Measurements from ENCODE around the gene CLIP2. TPM values are rescaled to one million over a fixed set of nuclear protein-coding genes. Genes with fewer than 3 reads are reported as not detected.
"Not testable (repeated sequence)": the region's sequence is repeated elsewhere in the genome, so short reads cannot be mapped to it uniquely, and the experiment has no call there.

The CLIP2 gene
- total RNA-seq, 1 donor from 2014 or later: 24.3 TPM

DNA sequence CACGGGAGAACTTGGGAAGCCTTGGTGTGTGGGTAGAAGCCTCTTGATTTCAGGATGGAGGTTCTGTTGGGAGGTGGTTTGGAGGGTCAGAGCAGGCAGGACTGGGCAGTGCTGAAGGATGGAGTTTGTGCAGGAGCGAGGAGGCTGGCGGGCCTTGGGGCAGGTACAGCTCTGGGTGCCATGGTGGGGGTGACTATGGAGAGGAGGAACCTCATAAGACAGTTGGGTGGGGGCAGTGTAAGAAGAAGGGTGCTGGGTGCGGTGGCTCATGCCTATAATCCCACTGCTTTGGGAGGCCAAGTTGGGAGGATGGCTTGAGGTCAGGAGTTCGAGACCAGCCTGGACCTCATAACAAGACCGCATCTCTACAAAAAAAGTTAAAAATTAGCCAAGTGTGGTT, 109.8 kb downstream of the CLIP2 start:
- TF ChIP-seq, protein P1, sequence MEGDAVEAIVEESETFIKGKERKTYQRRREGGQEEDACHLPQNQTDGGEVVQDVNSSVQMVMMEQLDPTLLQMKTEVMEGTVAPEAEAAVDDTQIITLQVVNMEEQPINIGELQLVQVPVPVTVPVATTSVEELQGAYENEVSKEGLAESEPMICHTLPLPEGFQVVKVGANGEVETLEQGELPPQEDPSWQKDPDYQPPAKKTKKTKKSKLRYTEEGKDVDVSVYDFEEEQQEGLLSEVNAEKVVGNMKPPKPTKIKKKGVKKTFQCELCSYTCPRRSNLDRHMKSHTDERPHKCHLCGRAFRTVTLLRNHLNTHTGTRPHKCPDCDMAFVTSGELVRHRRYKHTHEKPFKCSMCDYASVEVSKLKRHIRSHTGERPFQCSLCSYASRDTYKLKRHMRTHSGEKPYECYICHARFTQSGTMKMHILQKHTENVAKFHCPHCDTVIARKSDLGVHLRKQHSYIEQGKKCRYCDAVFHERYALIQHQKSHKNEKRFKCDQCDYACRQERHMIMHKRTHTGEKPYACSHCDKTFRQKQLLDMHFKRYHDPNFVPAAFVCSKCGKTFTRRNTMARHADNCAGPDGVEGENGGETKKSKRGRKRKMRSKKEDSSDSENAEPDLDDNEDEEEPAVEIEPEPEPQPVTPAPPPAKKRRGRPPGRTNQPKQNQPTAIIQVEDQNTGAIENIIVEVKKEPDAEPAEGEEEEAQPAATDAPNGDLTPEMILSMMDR (IDR thresholded peaks at IDR 0.05): no peak
- Histone ChIP-seq H3K4me3 (no peak overlapping the region), H3K27me3 (no peaks in the 10 kb centered on the region), H3K9me3 (no peaks in the 10 kb centered on the region), H3K4me1 (no peaks in the 10 kb centered on the region), H3K27ac (no peak overlapping the region), H3K36me3 (peaks cover 16% of the 10 kb centered on the region)
- intact Hi-C loops (cut with DNase I): no loop called here
- no peak for DNase-seq
- no peak for ATAC-seq

DNA sequence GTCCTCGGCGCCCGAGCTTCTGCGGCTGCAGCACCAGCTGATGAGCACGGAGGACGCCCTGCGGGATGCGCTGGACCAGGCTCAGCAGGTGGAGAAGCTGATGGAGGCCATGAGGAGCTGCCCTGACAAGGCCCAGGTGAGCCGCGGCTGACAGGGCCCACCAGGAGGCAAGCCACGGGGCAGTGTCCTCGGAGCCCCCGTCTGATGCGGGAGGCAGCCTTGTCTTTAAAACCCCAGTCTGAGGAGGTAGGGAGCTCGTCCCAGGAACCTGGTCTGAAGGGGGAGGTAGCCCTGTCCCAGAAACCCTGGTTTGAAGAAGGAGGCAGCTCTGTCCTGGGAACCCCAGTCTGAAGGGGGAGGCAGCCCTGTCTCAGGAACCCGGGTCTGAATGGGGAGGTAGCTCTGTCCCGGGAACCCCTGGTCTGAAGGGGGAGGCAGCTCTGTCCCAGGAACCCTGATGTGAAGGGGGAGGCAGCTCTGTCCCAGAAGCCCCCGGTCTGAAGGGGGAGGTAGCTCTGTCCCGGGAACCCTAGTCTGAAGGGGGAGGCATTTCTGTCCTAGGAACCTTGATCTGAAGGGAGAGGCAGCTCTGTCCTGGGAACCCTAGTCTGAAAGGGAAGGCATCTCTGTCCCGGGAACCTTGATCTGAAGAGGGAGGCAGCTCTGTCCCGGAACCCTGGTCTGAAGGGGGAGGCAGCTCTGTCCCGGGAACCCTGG, 111.4 kb downstream of the CLIP2 start:
- H3K4me1 ChIP-seq: no peaks in the 10 kb centered on the region
- TF ChIP-seq, protein P1 (IDR thresholded peaks at IDR 0.05): no peak
- intact Hi-C loops (cut with DNase I): loop anchor here (2.0 to 10.0 kb wide), 2 partner anchors 194 to 536 kb away; partner anchors contain the start of gene TMEM270
- H3K9me3 ChIP-seq: no peaks in the 10 kb centered on the region
- peaks cover 22% of the 10 kb centered on the region for H3K36me3 ChIP-seq
- no peaks in the 10 kb centered on the region for H3K27me3 ChIP-seq
- no peak overlapping the region for H3K4me3 ChIP-seq
- DNase-seq (no peak), ATAC-seq (peak; percentile 3)
- no peak overlapping the region for H3K27ac ChIP-seq

DNA sequence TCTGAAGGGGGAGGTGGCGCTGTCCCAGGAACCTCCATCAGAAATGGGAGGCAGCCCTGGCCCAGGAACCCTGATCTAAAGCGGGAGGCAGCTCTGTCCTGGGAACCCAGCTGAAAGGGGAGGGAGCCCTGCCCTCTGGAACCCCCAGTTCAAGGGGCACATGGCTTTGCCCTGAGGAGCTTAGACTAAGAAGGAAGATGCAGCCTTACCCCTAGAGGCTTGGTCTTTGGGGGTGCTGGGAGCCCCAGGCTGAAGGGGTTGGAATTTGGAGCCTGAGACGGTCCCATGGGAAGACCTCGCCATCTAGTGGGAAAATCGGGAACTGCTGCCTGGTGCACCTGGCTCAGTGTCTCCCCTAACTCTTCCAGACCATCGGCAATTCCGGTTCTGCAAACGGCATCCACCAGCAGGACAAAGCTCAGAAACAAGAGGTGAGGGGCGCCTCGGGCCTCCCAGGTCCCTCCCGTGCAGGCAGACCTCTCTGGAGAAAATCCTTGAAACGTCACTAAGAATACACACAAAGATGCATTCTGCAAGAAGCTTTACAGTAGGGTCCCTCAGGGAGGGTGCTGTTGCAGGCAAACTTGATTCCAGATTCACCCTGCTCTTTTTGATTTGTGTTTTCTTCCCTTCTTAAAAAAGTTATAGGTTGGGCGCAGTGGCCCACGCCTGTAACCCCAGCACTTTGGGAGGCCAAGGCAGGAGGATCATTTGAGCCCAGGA, 112.1 kb downstream of the CLIP2 start:
- Histone ChIP-seq H3K27me3 (no peaks in the 10 kb centered on the region), H3K4me3 (no peak overlapping the region), H3K36me3 (peaks cover 22% of the 10 kb centered on the region), H3K27ac (no peak overlapping the region), H3K4me1 (no peaks in the 10 kb centered on the region), H3K9me3 (no peaks in the 10 kb centered on the region)
- intact Hi-C loops (cut with DNase I): loop anchor here (2.0 to 10.0 kb wide), 2 partner anchors 194 to 536 kb away; partner anchors contain the start of gene TMEM270
- DNase-seq (no peak), ATAC-seq (peak; percentile 84)
- TF ChIP-seq, protein P1 (IDR thresholded peaks at IDR 0.05): peak; percentile 98

DNA sequence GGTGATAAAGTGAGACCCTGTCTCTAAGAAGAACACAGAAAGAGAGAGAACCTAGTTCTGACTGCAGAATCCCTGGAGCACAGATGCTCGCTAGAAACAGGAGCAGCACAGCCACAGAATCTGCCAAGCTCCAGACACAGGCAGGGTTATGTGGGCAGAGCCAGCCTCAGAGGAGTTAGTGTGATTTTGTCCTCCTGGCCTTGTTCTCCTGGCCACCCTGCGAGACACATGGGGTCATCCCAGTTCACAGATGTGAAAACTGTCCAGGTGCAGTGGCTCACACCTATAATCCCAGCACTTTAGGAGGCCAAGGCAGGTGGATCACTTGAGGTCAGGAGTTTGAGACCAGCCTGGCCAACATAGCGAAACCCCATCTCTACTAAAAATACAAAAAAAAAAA, 113.5 kb downstream of the CLIP2 start:
- not testable (repeated sequence) for H3K27me3 ChIP-seq, H3K4me3 ChIP-seq, ATAC-seq, H3K9me3 ChIP-seq, DNase-seq, H3K27ac ChIP-seq, H3K4me1 ChIP-seq
- intact Hi-C loops (cut with DNase I): loop anchor here (10.0 kb wide), 1 partner anchor 538 kb away; the partner anchor contains the start of gene TMEM270
- H3K36me3 ChIP-seq: peaks cover 17% of the 10 kb centered on the region

DNA sequence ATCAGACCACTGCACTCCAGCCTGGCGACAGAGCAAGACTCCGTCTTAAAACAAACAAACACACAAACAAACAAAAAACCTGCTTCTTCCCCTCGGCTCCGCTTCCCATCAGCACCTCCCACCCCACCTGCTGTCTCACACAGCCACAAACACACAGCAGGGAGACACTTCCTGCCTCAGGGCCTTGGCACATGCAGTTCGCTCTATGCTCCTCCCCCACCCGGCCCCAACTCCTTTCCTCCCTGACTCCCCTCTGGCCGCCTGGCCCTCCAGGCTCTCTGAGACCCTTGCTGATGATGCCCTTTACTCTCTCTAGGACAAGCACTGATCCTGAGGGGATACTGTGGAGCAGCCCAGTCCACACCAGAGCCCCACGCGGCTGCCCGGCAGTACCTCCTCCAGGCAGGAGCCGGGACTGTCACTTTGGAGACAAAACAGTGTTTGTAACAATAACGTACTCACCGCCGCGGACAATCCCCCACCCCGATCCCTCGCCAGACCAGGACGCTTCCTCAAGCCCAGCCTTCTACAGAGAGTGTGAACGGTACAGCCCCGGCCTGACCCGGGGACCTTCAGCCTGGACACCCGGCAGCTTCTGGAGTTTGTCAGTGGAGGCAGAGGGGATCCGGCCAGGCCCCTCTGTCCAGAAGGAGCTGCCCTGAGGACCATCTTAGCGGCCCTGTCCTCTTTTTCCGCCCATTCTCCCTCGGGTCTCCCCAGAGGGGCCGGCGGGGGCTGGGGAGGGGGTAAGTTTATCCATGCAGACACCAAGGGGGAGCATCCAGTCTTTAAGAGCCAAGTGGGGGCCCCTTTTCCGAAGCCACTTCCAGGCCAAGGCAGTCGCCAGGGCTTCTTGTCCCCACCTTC, 114.5 kb downstream of the CLIP2 start:
- DNase-seq (no peak), ATAC-seq (no peak)
- H3K36me3 ChIP-seq: peaks cover 9% of the 10 kb centered on the region
- H3K4me3 ChIP-seq: no peak overlapping the region
- intact Hi-C loops (cut with DNase I): loop anchor here (10.0 kb wide), 1 partner anchor 539 kb away; the partner anchor contains the start of gene TMEM270
- TF ChIP-seq, protein P1 (IDR thresholded peaks at IDR 0.05): no peak
- no peak overlapping the region for H3K27ac ChIP-seq
- no peaks in the 10 kb centered on the region for H3K9me3 ChIP-seq
- no peaks in the 10 kb centered on the region for H3K27me3 ChIP-seq
- no peaks in the 10 kb centered on the region for H3K4me1 ChIP-seq
